ENCODE results near the gene ZSWIM5. TPM values are rescaled to one million over a fixed set of nuclear protein-coding genes. Genes with fewer than 3 reads are reported as not detected.

ZSWIM5 gene
- total and polyA plus RNA-seq, 4 donors, result 0.67 to 2.9 (median 1.3) TPM

- TF ChIP-seq NR2F2 (IDR thresholded peaks at IDR 0.05), result no peak
- TF ChIP-seq GABPA (IDR thresholded peaks at IDR 0.05 in 1 of 2, conservative IDR thresholded peaks at IDR 0.05 in 1 of 2), result no peak
- TF ChIP-seq CTCF (IDR thresholded peaks at IDR 0.05; ENCODE audit: low read depth, low read length, missing input control), result no peak
- no peak for TF ChIP-seq FOXA2 (IDR thresholded peaks at IDR 0.05)
Measured at GRCh38 chr1:45146833-45147232, 59.6 kb downstream of the ZSWIM5 start.

GRCh38 chr1:45141247-45142003, 65.0 kb downstream of the ZSWIM5 start:
- 88% methylated on average over 4 of the region's 4 CpGs for WGBS
- no peak overlapping the region for H3K4me3 ChIP-seq (ENCODE audit: low read depth in 1 of 3, low read length in 3 of 3)
- DNase-seq (ENCODE audit: low spot score), result no peak
- H3K27me3 ChIP-seq (ENCODE audit: control insufficient read depth in 4 of 4, insufficient read depth in 4 of 4, low read length in 3 of 4), result no peaks in the 10 kb centered on the region
- no peak overlapping the region for H3K27ac ChIP-seq (ENCODE audit: low read depth in 1 of 2, low read length in 2 of 2)
- H3K36me3 ChIP-seq (ENCODE audit: control insufficient read depth in 4 of 4, insufficient read depth in 3 of 4, low read depth in 1 of 4, low read length in 3 of 4), result no peaks in the 10 kb centered on the region
- no peaks in the 10 kb centered on the region for H3K4me1 ChIP-seq (ENCODE audit: control insufficient read depth in 4 of 4, insufficient read depth in 4 of 4, low read length in 3 of 4)
- no peaks in the 10 kb centered on the region for H3K9me3 ChIP-seq (ENCODE audit: control insufficient read depth in 4 of 4, low read length in 3 of 4)
- TF ChIP-seq JUND (IDR thresholded peaks at IDR 0.05) (no peak), TAF1 (conservative IDR thresholded peaks at IDR 0.05) (no peak), ATF3 (IDR thresholded peaks at IDR 0.05) (no peak), SP1 (IDR thresholded peaks at IDR 0.05) (no peak), YY1 (IDR thresholded peaks at IDR 0.05) (no peak), GABPA (IDR thresholded peaks at IDR 0.05 in 1 of 2, conservative IDR thresholded peaks at IDR 0.05 in 1 of 2) (no peak), FOXA2 (IDR thresholded peaks at IDR 0.05) (no peak), EGR1 (IDR thresholded peaks at IDR 0.05; ENCODE audit: low read depth in 2 of 2) (no peak), NR2F2 (IDR thresholded peaks at IDR 0.05) (no peak), HNF4G (IDR thresholded peaks at IDR 0.05) (no peak), HNF4A (conservative IDR thresholded peaks at IDR 0.05) (no peak), CTCF (IDR thresholded peaks at IDR 0.05; ENCODE audit: low read depth, low read length, missing input control) (no peak), ZBTB33 (IDR thresholded peaks at IDR 0.05) (no peak), FOXA1 (IDR thresholded peaks at IDR 0.05) (no peak), MAX (IDR thresholded peaks at IDR 0.05) (no peak)
- no peak overlapping the region for H3K9ac ChIP-seq (ENCODE audit: low read depth in 1 of 2, low read length in 2 of 2)

More at GRCh38 chr1:45146833-45147232, 59.6 kb downstream of the ZSWIM5 start:
- DNase-seq (ENCODE audit: low spot score), result no peak
- H3K9ac ChIP-seq (ENCODE audit: low read depth in 1 of 2, low read length in 2 of 2), result no peak overlapping the region
- H3K4me1 ChIP-seq (ENCODE audit: control insufficient read depth in 4 of 4, insufficient read depth in 4 of 4, low read length in 3 of 4), result no peaks in the 10 kb centered on the region
- peaks cover 0 to 1% (median 0%) of the 10 kb centered on the region in 4 donors for H3K36me3 ChIP-seq (ENCODE audit: control insufficient read depth in 4 of 4, insufficient read depth in 3 of 4, low read depth in 1 of 4, low read length in 3 of 4)
- no peak overlapping the region for H3K27ac ChIP-seq (ENCODE audit: low read depth in 1 of 2, low read length in 2 of 2)
- WGBS, result 93% methylated on average over 2 of the region's 2 CpGs
- H3K9me3 ChIP-seq (ENCODE audit: control insufficient read depth in 4 of 4, low read length in 3 of 4), result no peaks in the 10 kb centered on the region
- no peaks in the 10 kb centered on the region for H3K27me3 ChIP-seq (ENCODE audit: control insufficient read depth in 4 of 4, insufficient read depth in 4 of 4, low read length in 3 of 4)
- H3K4me3 ChIP-seq (ENCODE audit: low read depth in 1 of 3, low read length in 3 of 3), result no peak overlapping the region

Measured in liver (tissue), 9 donors.